T-helper 2 cell treated with Interferon-gamma antibody and Interleukin-4, amounts not matched to agents 5 μg/mL and 100 μg/mL, for 36 hours (primary cell): ENCODE data around the gene ASPHD1.
A peak's percentile ranks its signal among the peaks of the same experiment; 100 is the strongest.

Source experiments
- DNase-seq: peaks from one replicate; pipeline ENCODE4 v3.0.0; 2021; ENCODE audit warnings: low spot score
- H3K27ac Mint-ChIP-seq: one replicate; pipeline ENCODE4 v1.8.0; 2021; ENCODE audit warnings: mild to moderate bottlenecking, mixed read lengths
- H3K27me3 Mint-ChIP-seq: one replicate; pipeline ENCODE4 v1.8.0; 2021; ENCODE audit warnings: low read depth, mixed read lengths
- H3K36me3 Mint-ChIP-seq: one replicate; pipeline ENCODE4 v1.8.0; 2021; ENCODE audit warnings: low read depth, mixed read lengths
- H3K4me1 Mint-ChIP-seq: one replicate; pipeline ENCODE4 v1.8.0; 2021; ENCODE audit warnings: low read depth, mixed read lengths
- H3K4me3 Mint-ChIP-seq: one replicate; pipeline ENCODE4 v1.8.0; 2022; ENCODE audit warnings: mild to moderate bottlenecking, moderate library complexity, mixed read lengths
- H3K9me3 Mint-ChIP-seq: one replicate; pipeline ENCODE4 v1.8.0; 2021; ENCODE audit warnings: mixed read lengths

The ASPHD1 gene

DNA sequence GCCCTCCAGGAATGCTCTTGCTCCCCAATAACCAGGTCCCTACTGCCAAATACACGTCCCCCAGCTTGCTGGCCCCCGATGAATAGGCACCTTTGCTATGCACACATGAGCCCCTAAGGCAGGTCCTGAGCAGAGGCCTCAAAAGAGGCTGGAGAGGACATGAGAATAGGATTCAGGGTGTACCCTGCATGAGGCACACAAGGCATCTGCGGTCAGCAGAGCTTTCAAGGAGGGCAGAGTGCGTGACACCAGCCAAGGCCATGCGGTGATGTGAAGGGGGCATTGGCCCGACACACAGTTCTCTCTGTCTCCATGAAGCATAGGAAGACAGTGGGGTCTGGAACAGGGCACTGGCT is 7.9 kb upstream of the ASPHD1 start:
- DNase-seq, result no peak
- H3K36me3 Mint-ChIP-seq, result no peaks in the 10 kb centered on the region
- no peaks in the 10 kb centered on the region for H3K9me3 Mint-ChIP-seq
- peaks cover 7% of the 10 kb centered on the region for H3K27me3 Mint-ChIP-seq
- no peaks in the 10 kb centered on the region for H3K4me1 Mint-ChIP-seq
- no peak overlapping the region for H3K4me3 Mint-ChIP-seq
- H3K27ac Mint-ChIP-seq, result no peak overlapping the region

DNA sequence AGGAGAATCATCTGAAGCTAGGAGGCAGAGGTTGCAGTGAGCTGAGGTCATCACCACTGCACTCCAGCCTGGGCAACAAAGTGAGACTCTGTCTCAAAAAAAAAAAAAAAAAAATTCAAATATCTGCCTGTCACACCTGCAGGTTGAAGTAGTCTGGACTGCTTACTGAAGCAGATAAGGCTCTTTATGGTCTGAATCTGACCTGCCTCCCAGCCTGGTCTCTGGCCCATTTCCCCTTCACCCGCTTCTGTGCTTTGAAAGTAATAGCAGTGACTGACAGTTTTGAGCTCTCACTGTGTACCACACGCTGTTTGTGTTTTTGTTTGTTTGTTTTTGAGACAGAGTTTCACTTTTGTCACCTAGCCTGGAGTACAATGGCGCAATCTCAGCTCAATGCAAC is 6.7 kb upstream of the ASPHD1 start:
- H3K36me3 Mint-ChIP-seq, result no peaks in the 10 kb centered on the region
- no peaks in the 10 kb centered on the region for H3K9me3 Mint-ChIP-seq
- H3K27ac Mint-ChIP-seq, result no peak overlapping the region
- H3K27me3 Mint-ChIP-seq, result peaks cover 16% of the 10 kb centered on the region
- H3K4me3 Mint-ChIP-seq, result no peak overlapping the region
- H3K4me1 Mint-ChIP-seq, result no peaks in the 10 kb centered on the region
- no peak for DNase-seq

DNA sequence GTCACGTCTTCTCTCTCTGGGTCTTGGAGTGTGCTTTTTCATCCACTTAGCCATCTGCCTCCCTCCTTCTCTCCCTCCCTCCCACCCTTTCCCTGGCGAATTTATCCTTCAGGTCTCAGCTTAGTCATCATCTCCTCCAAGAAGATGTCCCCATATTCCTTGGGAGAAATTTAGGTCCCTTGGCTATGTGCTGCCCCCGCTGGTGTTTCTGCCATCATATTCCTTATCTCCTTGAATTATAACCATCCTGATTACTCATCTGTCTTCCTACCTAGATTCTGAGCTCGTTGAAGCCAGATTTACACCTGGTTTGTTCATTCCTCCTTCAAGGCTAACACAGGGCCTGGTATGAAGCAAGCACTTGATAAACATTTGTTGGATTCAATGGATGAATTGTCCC is 5.9 kb upstream of the ASPHD1 start:
- H3K9me3 Mint-ChIP-seq, result no peaks in the 10 kb centered on the region
- no peaks in the 10 kb centered on the region for H3K4me1 Mint-ChIP-seq
- no peak for DNase-seq
- no peaks in the 10 kb centered on the region for H3K36me3 Mint-ChIP-seq
- H3K27me3 Mint-ChIP-seq, result peaks cover 24% of the 10 kb centered on the region
- no peak overlapping the region for H3K4me3 Mint-ChIP-seq
- no peak overlapping the region for H3K27ac Mint-ChIP-seq

DNA sequence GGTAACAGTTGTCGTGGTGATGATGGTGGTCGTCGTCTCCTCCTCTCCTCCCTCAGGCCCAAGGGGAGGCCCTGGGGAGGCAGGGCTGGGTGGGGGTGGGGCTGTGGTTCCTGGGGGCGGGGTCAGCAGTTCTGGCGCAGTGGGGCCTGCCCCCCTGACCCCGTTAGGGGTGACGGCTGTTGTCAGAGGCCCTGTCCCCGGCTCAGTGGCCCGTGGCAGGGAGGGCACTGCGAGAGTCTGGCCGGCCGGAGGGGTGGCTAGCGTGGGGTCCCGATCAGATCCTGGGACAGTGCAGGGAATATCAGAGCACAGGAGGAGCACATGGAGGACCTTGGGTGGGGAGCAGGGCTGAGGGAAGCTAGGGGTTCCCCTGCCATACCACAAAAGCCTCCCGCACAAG is 3.4 kb upstream of the ASPHD1 start:
- no peak overlapping the region for H3K4me3 Mint-ChIP-seq
- no peaks in the 10 kb centered on the region for H3K36me3 Mint-ChIP-seq
- no peaks in the 10 kb centered on the region for H3K9me3 Mint-ChIP-seq
- no peak overlapping the region for H3K27ac Mint-ChIP-seq
- H3K4me1 Mint-ChIP-seq, result peaks cover 9% of the 10 kb centered on the region
- H3K27me3 Mint-ChIP-seq, result peaks cover 32% of the 10 kb centered on the region
- DNase-seq, result no peak

DNA sequence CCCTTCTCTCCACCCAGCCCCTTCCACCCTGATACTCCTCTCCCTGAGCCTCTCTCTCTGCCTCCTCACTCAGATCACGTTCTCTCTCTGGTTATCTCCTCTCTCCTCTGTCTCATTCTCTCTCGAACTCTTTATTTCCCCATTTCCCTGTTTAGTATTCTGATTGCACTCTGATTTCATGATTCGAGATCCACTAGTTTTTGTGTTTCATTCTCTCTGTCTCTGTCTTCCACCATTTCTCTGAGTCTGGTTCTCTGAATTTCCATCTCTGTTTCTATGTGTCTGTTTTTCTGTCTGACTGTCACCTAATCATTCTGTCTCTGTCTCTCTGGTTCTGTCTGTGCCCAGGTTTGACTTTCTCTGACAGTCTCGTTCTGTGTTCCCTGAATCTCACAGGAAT is 3.0 kb upstream of the ASPHD1 start:
- no peaks in the 10 kb centered on the region for H3K36me3 Mint-ChIP-seq
- H3K4me1 Mint-ChIP-seq, result peaks cover 9% of the 10 kb centered on the region
- no peak overlapping the region for H3K4me3 Mint-ChIP-seq
- H3K27ac Mint-ChIP-seq, result no peak overlapping the region
- no peaks in the 10 kb centered on the region for H3K9me3 Mint-ChIP-seq
- no peak for DNase-seq
- H3K27me3 Mint-ChIP-seq, result peaks cover 32% of the 10 kb centered on the region

DNA sequence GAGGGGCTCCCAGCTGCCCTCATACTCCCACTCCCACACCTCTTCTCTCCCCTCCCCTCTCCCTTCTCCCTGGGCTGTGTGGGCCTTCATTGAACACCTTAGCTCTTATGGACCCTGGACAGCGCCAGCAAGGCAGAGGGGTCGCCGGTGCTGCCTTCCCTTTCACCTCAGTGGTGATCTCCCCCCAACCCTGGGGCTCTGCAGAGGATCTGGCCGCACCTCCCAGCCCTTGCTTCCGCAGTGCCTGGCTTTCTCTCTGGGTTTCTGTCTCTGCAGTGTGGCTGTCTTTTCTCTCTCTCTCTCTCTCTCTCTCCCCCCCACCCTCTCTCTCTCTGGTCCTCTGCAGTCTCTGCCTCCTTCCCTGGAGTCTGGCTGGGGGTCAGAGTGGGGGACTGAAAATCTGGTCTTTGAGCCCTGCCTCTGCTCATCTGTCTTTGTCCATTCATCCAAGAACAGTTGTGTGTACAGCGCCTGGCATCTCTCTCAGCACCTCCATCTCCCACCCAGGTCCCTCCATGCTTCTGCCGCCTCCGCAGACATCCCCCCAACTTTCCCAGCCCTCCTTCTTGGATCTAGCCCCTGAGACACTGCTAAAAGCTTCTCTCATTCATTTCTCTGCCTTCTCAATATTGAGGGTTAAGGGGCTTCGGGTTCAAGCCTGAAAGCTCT is 2.0 kb upstream of the ASPHD1 start:
- DNase-seq, result no peak
- Mint-ChIP-seq H3K4me3 (no peak overlapping the region), H3K4me1 (peaks cover 9% of the 10 kb centered on the region), H3K9me3 (no peaks in the 10 kb centered on the region), H3K36me3 (no peaks in the 10 kb centered on the region), H3K27ac (no peak overlapping the region), H3K27me3 (peaks cover 32% of the 10 kb centered on the region)

DNA sequence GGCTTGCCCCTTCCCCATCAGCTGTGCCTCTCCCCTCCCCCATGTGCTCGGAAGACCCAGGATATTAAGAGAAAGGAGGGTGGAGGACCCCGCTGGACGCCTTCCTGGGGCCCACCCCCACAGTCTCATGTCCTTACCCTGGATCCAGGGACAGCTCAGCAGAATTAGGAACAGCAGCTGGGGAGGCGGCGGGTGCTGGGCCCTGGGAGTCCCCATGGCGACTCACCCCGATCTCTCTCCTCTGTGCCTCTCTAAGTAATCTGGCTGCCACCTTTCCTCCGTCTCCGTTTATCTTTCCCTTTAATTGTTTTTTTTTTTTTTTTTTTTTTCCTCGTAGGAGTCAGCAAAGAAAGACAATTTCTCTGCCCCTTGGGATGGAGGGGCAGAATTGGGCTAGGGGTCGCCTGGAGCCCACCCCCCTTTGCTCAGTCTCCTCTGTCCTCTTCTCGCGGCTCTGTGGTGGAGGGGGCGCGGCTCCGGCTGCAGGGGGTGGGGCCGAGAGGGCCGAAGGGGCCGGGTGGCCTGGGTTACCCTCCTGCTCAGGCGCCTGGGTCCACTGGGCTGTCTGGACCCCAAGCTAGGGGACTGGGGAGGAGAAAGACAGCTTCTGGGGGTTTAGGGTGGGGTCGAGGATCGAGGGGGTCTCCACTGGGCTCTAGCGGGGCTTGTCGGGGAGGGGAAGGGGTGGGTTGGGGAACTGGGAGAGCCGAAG is 1.3 kb upstream of the ASPHD1 start:
- Mint-ChIP-seq H3K27me3 (peaks cover 32% of the 10 kb centered on the region), H3K36me3 (no peaks in the 10 kb centered on the region), H3K9me3 (no peaks in the 10 kb centered on the region), H3K27ac (no peak overlapping the region), H3K4me3 (no peak overlapping the region), H3K4me1 (peaks cover 13% of the 10 kb centered on the region)
- DNase-seq, result no peak

DNA sequence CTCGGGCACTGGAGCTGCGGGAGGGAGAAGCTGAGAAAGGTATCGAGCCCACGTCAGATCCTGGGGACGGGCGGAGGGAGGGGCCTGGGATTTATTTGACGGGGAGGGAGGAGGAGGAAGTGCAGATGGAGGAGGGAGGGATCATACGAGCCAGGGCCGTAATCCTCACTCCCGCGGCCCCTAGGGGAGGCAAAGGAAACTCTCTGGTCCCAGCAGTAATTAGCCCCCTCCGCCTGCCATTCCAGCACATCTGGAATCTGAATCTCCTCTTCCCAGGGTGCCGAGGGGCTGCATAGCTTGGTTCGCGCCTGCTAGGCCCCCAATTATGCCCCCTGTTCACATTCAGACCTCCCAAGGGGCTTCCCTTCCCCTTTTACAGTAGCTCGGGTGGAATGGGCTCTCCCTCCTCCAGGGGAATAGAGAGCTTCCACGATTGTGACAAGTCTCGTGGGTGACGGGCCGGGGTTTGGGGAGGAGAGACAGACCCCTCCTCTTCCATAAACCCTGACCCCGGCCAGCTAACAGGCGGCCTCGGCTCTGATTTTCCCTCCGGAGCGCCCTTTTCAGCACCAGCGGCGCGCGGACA is 679 bp upstream of the ASPHD1 start, which contains the start of gene SEZ6L2:
TSS of gene SEZ6L2 (minus strand) at position 35 of the 586 bp plus-strand sequence. CDS start 531 bp downstream, outside the sequence.
- H3K27me3 Mint-ChIP-seq, result peaks cover 32% of the 10 kb centered on the region

DNA sequence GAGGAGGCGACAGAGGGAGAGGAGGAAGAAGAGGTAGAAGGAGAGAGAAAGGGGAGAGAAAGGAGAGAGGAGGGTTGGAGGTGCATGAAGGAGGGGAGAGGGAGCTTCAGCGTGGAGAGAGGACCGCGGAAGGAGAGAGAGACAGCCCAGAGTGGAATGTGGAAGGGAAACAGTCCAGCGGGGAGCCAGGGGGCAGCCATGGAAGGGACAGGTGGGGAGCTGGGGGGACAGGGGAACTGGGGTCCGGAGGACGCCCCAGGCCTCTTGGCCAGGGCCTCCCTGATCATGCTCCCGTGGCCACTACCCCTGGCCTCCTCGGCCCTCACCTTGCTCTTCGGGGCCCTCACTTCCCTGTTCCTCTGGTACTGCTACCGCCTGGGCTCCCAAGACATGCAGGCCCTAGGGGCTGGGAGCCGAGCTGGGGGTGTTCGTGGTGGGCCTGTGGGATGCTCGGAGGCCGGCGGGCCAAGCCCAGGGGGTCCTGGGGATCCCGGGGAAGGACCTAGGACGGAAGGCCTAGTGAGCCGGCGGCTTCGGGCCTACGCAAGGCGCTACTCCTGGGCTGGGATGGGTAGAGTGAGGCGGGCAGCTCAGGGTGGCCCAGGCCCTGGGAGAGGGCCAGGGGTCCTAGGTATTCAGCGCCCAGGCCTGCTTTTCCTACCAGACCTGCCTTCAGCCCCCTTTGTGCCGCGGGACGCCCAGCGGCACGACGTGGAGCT is 759 bp downstream of the ASPHD1 start:
- no peaks in the 10 kb centered on the region for H3K9me3 Mint-ChIP-seq
- peaks cover 32% of the 10 kb centered on the region for H3K27me3 Mint-ChIP-seq
- no peaks in the 10 kb centered on the region for H3K36me3 Mint-ChIP-seq
- H3K27ac Mint-ChIP-seq, result no peak overlapping the region
- H3K4me1 Mint-ChIP-seq, result peaks cover 13% of the 10 kb centered on the region
- peak overlapping the region; percentile 70 for H3K4me3 Mint-ChIP-seq
- DNase-seq, result no peak

More for the DNA sequence above, 679 bp upstream of the ASPHD1 start, which contains the start of gene SEZ6L2:
- no peaks in the 10 kb centered on the region for H3K9me3 Mint-ChIP-seq
- no peak within 1 kb of the TSS for H3K27ac Mint-ChIP-seq
- peak within 1 kb of the TSS; percentile 70 for H3K4me3 Mint-ChIP-seq
- H3K36me3 Mint-ChIP-seq, result no peaks in the 10 kb centered on the region
- no peak for DNase-seq
- peaks cover 13% of the 10 kb centered on the region for H3K4me1 Mint-ChIP-seq

DNA sequence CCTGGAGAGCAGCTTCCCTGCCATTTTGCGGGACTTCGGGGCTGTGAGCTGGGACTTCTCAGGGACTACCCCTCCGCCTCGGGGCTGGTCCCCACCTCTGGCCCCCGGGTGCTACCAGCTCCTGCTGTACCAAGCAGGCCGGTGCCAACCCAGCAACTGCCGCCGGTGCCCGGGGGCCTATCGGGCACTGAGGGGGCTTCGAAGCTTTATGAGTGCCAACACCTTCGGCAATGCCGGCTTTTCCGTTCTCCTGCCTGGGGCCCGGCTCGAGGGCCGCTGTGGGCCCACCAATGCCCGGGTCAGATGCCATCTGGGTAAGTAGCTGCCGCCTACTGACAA is 1.3 kb downstream of the ASPHD1 start:
- no peak overlapping the region for H3K27ac Mint-ChIP-seq
- no peaks in the 10 kb centered on the region for H3K36me3 Mint-ChIP-seq
- no peak for DNase-seq
- peak overlapping the region; percentile 30 for H3K4me3 Mint-ChIP-seq
- peaks cover 29% of the 10 kb centered on the region for H3K27me3 Mint-ChIP-seq
- peaks cover 13% of the 10 kb centered on the region for H3K4me1 Mint-ChIP-seq
- no peaks in the 10 kb centered on the region for H3K9me3 Mint-ChIP-seq

DNA sequence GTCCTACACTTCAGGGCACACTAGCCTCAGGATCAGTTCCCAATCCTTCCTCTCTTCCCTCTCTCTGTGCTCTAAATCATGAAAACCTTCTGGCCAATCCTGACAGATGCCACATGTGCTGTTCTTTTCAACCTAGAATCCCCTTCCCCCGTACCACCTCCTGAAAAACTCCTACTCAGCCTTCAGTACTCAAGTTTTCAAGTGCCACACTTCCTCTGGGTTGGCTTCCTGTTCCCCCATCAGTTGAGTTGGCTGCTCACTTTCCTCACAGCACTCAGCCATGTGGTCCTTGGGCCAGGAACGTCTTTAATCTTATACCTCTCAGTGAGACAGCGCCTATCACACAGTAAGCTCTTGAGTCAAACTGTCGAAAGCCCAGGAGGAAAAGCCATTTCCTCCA is 3.3 kb downstream of the ASPHD1 start:
- Mint-ChIP-seq H3K9me3 (no peaks in the 10 kb centered on the region), H3K36me3 (no peaks in the 10 kb centered on the region), H3K4me3 (no peak overlapping the region), H3K27me3 (peaks cover 15% of the 10 kb centered on the region), H3K27ac (no peak overlapping the region), H3K4me1 (peaks cover 13% of the 10 kb centered on the region)
- DNase-seq, result no peak

DNA sequence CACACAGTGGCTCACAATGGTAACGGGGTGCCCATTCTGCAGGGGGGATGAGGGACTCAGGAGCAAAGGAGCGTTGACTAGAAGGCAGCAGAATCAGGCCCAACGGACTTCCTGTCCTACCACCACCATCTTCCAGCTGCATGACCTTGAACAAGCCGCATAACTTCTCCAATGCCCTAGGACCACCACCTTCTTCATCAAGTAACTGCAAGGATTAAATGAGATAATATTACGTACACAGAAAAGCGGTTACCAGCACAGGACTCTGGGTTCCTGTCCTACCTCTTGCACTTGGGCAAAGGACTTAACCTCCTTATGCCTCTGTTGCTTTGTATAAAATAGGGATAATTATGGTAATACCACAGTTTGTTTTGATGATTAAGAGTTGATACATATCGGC is 4.7 kb downstream of the ASPHD1 start:
- H3K36me3 Mint-ChIP-seq, result no peaks in the 10 kb centered on the region
- no peak overlapping the region for H3K4me3 Mint-ChIP-seq
- no peaks in the 10 kb centered on the region for H3K9me3 Mint-ChIP-seq
- no peak overlapping the region for H3K27ac Mint-ChIP-seq
- peaks cover 9% of the 10 kb centered on the region for H3K4me1 Mint-ChIP-seq
- DNase-seq, result no peak
- H3K27me3 Mint-ChIP-seq, result peaks cover 4% of the 10 kb centered on the region

DNA sequence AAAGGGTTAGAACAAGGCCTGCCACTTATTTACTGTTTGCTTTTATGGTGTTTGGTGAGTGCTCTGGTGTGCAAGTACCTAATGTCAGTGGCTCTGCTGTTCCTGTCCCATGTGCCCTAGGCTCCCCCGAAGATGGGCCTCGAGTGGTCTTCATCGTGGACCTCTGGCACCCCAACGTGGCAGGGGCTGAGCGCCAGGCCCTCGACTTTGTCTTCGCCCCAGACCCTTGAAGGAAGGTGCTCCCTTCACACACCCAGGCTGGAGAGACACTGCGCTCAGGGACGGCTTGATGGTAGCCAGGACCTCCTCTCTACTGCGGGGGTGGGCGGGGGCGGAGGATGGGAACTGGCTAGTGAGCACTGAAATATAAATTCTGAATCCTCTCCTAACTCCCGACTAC is 5.4 kb downstream of the ASPHD1 start:
- peaks cover 5% of the 10 kb centered on the region for H3K4me1 Mint-ChIP-seq
- no peaks in the 10 kb centered on the region for H3K36me3 Mint-ChIP-seq
- H3K4me3 Mint-ChIP-seq, result no peak overlapping the region
- peaks cover 2% of the 10 kb centered on the region for H3K27me3 Mint-ChIP-seq
- H3K27ac Mint-ChIP-seq, result no peak overlapping the region
- no peaks in the 10 kb centered on the region for H3K9me3 Mint-ChIP-seq
- DNase-seq, result no peak
